ENCODE measurements around the gene ROR1.
A peak's percentile ranks its signal among the peaks of the same experiment; 100 is the strongest.
"Not testable (repeated sequence)": the region's sequence is repeated elsewhere in the genome, so short reads cannot be mapped to it uniquely, and the experiment has no call there.

The ROR1 gene

GRCh38 chr1:64186898-64187280 is 413.1 kb downstream of the ROR1 start:
- intact Hi-C loops (cut with DNase I), result no loop called here
- DNase-seq, result no peak

- intact Hi-C loops (cut with DNase I), result no loop called here
- no peak for DNase-seq
Measured at GRCh38 chr1:64187646-64188045, 413.8 kb downstream of the ROR1 start.

DNA sequence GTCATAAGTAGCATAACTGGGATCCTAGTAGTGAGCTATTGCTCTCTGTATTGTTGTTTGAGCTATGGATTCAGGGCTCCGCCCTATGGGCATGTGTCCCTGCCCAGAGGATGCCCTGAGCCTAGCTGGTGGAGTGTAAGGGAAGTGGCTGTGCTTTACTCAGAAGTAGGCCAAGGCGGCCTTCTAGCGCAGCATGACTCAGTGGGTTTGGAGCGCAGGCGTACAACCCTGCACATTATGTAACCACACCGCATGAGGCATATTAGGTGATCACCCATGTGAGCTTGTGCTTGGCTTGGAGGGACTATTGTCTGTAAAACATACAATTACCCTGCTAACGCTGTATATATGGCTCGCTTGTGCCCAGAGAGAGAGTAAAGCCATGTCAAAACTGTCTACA is 418.5 kb downstream of the ROR1 start:
- no peak for DNase-seq
- intact Hi-C loops (cut with DNase I), result no loop called here

DNA sequence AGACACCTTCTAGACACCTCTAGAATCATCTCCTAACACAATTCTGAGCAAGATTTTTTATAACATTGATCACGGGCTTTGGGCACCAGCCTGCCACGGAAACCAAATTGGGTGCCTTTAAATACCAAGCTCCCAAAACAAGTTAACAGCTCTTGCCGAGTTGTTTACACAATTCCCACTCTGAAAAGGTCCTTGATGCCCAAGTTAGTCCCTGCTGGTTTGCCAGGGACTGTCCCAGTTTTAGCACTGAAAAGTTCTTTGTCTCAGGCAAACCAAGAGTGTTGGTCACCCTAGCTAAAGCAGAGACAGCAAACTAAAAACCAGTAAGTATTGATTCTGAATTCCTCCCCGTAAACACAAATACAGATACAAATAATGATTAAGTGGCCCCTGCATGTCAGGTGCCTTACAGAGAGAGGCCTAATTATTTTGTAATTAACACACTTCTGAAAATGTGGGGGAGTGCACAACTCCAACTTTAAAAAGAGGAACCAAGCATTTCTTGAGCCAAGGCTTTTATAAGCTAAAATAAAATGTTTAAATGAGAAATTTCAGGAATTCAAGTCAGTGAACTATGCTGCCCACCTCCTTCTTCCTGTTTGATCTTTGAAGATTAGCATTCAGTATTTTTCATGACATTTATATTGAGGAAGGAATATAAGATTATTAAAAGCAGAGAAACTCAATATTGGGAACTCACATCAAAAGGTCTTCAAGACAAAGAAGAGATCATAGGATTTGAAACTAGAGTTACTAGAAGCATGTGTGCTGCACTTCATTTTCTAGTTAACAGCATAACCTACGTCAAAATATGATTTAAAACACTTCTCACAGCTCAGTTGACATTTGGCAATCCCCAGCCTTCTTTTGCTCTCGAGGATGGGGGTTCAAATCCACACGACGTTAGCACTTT is 420.6 kb downstream of the ROR1 start:
- intact Hi-C loops (cut with DNase I), result no loop called here
- peak in 8 of 42 donors; percentile 13 to 65 (median 30) for DNase-seq

DNA sequence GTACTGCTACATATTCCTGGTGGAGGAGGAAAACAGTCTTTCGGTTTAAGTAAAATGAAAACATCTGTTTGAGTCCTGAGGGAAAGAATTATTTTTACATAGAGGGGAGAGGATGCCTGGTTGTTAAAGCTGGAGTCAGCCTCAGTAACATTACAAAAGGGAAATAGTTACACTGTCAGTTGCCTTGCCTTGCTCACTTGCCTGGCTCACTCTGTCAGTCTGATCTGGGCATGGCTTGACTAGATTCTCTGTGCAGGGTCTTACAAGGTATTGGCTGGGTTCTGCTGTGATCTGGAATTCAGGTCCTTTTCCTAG is 421.2 kb downstream of the ROR1 start:
- DNase-seq, result no peak
- intact Hi-C loops (cut with DNase I), result no loop called here

- intact Hi-C loops (cut with DNase I), result no loop called here
- peak in 30 of 42 donors; percentile 9 to 63 (median 38) for DNase-seq
Measured at GRCh38 chr1:64196074-64196870, 422.5 kb downstream of the ROR1 start.

DNA sequence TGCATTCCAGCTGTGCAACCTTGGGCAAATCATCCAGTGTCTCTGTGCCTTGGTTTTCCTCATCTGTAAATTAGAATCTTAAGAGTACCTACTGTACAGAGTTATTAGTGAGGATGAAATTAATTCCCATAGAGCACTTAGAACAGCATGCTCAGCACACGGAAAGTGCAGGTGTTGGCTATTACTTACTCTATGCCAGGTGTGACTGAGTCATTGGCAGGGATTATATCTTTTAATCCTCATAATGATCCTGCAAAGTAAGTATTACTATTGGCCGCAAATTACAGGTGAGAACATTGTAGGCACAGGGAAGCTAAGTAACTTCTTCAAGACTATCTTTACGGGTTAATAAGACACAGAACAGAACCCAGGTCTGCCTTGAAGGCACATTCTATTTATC is 423.3 kb downstream of the ROR1 start:
- intact Hi-C loops (cut with DNase I), result no loop called here

GRCh38 chr1:64199154-64199553 is 425.3 kb downstream of the ROR1 start:
- intact Hi-C loops (cut with DNase I), result no loop called here
- DNase-seq, result no peak

More for the DNA sequence above, 423.3 kb downstream of the ROR1 start:
- no peak for DNase-seq

- DNase-seq, result no peak
- intact Hi-C loops (cut with DNase I), result no loop called here
Measured at GRCh38 chr1:64200064-64200463, 426.2 kb downstream of the ROR1 start.

DNA sequence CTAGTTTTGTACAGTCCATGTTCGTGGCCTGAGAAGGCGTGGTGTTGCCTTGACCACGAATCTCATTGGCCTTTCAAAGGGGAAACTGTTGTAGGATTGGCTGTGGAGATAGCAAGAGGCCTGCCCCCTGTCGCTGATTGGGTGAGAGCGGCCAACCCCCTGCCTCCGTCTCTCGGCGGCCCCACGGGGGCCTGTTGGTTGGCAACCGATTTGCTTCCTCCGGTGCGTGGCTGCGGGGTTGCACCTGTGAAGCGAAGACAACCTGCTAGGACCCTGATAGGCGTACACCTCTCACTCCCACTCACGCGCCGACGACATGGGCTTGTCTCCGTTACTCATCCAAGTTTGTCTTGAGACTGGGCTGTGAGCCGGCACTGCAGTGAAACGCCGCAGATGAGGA is 429.6 kb downstream of the ROR1 start, which contains the start of gene UBE2U:
Gene UBE2U (plus strand): TSS at position 204 of the 400 bp plus-strand sequence. CDS start 428 bp downstream, outside the sequence.
- intact Hi-C loops (cut with DNase I), result no loop called here
- DNase-seq, result no peak

DNA sequence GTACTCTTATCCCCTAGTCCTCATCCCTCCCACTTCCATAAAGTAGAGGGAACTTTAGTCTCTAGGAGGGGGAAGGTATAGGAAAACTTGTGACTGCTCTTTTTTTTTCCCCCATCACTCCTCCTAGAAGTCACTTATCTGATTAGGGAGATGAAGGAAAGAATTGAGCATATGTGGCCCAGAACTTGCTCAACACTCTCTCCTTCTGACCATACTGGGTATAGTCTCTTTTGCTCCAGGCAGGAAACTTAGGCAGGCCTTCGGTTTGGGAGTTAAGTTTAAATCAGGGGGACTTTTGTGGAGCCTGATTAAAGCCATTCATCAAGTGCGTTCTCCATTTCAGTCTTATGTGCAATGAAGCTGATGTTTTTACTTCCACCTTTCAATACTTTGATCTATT is 435.4 kb downstream of the ROR1 start:
- DNase-seq, result no peak
- intact Hi-C loops (cut with DNase I), result no loop called here

DNA sequence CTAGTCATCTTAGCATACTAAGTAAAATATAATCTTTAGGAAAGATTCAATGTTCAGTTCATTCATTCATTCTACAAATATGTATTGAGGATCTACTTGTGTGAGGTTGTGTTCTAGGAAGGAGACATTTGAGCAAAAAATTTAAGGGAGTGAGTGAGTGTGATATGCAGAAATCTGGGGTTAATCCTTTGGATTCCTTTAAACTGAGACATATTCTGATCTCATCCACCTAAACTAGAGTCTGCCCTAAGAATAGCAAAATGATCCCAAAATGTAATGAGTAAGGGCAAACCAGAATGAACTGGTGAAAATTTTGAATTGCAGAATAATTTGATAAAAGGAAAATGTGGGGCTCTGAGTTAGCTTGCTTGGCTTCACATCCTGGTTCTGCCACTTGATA is 438.2 kb downstream of the ROR1 start:
- intact Hi-C loops (cut with DNase I), result no loop called here
- no peak for DNase-seq

- intact Hi-C loops (cut with DNase I), result no loop called here
- no peak for DNase-seq
Measured at GRCh38 chr1:64215576-64215975, 441.8 kb downstream of the ROR1 start.

DNA sequence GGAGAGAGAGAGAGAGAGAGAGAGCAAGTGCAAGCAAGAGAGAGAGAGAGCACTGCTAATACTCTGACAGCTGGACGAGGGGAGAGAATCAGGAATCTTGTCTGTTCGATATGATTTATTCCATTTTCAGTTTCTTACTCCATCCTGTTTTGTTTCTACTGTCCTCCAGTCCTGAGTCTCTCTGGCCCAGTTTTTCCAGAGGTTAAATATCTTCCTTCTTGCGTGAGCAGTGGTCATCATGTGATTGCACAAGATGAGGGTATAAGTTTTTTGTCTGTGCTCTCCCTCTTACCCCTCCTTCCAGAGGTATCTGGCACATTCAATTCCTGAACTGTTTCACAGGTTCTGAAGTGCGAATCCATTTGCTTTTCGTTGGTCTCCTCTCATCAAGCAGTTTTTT is 446.4 kb downstream of the ROR1 start:
- intact Hi-C loops (cut with DNase I), result no loop called here
- no peak for DNase-seq

DNA sequence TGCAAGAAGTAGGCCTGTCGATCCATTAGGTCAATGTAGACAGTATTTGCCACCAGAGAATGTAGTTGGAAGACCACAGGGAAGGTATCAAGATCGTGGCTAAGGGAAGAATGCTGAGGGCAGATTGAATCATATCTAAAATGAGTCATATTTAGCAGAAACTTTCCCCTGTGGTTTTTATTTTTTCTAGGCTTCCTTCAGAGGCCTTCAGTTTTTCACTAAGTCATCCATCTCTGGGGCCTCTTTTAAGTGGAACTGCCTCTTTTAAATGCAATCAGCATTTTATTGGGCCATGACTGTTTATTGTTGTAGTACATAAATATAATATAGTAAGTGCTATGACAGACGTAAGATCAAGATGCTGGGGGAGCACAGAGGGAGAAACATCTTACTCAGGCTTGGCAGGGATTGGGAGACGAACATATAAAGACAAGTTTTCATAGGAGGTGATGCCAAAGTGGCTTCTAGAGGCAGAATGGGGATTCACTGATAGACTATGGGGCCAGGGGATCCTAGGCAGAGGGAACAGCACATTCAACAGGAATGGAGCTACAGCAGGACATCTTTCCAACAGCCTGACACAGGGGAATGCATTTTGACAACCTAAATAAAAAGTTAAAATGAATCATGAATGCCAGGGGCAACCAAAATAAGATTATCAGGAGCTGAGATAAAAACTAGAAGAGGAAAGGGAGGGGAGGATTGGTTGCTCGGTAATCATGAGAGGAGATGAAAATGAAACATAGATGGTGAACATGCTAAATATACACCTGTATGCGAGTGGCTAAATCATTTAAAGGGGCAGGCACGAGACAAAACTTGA is 449.7 kb downstream of the ROR1 start:
- intact Hi-C loops (cut with DNase I), result no loop called here
- no peak for DNase-seq

DNA sequence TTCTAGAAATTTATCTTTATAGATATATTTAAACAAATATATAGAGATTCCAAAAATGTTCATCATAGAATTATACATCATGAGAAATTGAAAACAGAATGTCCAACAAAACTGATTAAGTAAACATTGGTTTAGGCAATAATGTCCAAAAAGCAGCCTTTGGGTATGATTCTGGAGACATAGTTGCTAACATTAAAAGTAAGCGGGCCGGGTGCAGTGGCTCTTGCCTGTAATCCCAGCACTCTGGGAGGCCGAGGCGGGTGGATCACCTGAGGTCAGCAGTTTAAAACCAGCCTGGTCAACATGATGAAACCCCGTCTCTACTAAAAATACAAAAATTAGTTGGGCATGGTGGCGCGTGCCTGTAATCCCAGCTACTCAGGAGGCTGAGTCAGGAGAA is 450.4 kb downstream of the ROR1 start:
- intact Hi-C loops (cut with DNase I); DNase-seq: not testable (repeated sequence)

DNA sequence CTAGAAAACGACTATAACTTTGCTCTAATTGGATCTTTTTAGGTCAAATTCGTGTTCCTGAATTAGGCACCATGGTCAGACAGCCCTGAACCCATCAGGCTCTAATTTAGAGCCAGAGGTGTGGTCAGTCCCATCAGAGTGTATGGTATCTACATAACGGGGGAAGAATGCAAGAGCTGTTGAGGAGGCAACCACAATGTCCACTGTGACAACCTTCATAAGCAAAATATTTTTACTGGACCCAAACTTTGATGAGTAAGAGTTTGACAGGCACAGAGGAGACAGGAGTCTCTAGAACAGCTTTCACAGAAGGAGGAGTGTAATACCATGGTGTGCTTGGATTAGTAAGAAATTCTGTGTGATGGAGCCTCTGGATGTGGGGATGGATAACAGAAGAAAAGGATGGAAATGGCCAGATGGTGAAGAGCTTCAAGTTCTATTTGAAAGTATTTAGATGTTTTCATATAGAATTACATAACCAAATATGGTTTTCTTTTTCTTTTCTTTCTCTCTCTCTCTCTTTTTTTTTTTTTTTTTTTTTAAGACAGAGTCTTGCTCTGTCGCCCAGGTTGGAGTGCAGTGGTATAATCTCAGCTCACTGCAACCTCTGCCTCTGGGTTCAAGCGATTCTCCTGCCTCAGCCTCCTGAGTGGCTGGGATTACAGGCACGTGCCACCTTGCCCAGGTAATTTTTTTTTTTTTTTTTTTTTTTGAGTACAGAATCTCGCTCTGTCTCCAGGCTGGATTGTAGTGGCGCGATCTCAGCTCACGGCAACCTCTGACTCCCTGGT is 454.5 kb downstream of the ROR1 start:
- intact Hi-C loops (cut with DNase I), result no loop called here
- no peak for DNase-seq

DNA sequence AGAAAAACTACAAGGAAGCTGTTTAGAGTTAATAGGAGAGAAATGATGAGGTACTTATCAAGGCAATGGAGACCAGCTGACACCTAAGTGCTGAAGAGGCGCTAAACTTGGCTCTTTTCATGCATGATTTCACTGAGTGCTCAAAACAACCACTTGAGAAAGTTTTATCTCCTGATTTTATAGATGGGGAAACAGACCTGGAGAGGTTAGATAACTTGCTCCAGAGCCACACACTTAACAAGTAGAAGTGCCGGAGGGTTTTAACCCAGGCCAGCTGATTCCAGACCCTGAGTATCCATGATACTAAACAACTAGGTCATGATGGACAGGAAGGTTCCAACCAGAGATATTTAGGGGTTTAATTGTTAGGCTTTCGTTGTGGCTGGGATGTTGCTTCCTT is 455.5 kb downstream of the ROR1 start:
- DNase-seq, result no peak
- intact Hi-C loops (cut with DNase I), result no loop called here

Measured in head of caudate nucleus (tissue), 42 donors.